OCI-LY1 (cell line): ENCODE results near the gene SLC17A9.

Source experiments
- CTCF ChIP-seq: fragments of 200-600 bp; sonication (generic), shearing (Covaris generic); IDR thresholded peaks from 2 replicates; pipeline ENCODE4 v1.5.1; 2017; ENCODE audit warnings: mild to moderate bottlenecking, antibody characterized with exemption, low read length, moderate library complexity, mixed read lengths
- EZH2 ChIP-seq: fragments of 200-600 bp; sonication (generic), shearing (Covaris generic); IDR thresholded peaks from 2 replicates; pipeline ENCODE4 v1.8.0; 2017; ENCODE audit warnings: borderline replicate concordance, mixed run types, mild to moderate bottlenecking, antibody characterized with exemption, low read length, moderate library complexity, mixed read lengths

DNA sequence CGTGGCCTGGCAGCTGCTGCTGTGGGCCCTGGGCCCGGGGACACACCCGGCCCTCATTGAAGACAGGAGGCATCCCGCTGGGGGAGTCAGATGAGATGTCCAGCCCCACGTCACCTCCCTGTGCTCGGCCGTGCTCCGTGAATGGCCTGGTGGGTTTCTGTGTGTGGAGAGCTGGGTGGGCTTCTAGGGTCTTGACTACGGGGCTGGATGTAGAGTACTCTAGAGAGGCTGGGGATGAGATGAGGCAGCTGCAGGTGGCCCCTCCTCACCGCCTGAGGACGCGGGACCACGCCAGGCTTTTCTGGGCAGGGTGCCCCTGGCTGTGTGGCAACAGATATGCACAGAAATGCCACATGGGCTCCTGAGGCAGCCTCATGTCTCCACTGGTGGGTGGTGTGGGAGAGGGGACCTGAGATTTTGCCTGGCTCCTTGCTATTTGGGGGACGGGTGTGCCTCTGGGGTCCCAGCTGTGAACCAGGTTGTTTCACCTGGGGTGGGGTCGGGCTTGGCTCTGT is 62.7 kb downstream of the SLC17A9 start:
- TF ChIP-seq CTCF (no peak), EZH2 (no peak)
